Panc1 (cell line): ENCODE measurements around the gene CEPT1. TPM values are rescaled to one million over a fixed set of nuclear protein-coding genes. Genes with fewer than 3 reads are reported as not detected.

Source experiments
- ATAC-seq: fragments of 200-7000 bp; cut with Tn5 transposase; 2 replicates; pipeline ENCODE4 v1.9.1; 2020; ENCODE audit warnings: mild to moderate bottlenecking, moderate library complexity
- BruUV-seq: library from RNA; stranded (reverse); fragments of 400-500 nt; replicated peaks from 2 replicates; lab custom pipeline; 2021; lab: Mats Ljungman, UMichigan
- CTCF ChIA-PET: fragments of 300-600 bp; sonication (Branson Sonifier 250); formaldehyde crosslinking; loops from one replicate; lab custom pipeline; 2022; ENCODE audit warnings: antibody characterized with exemption; lab: Charles Lee
- POLR2A ChIA-PET: fragments of 300-600 bp; sonication (Branson Sonifier 250); formaldehyde crosslinking; loops from one replicate; lab custom pipeline; 2022; ENCODE audit warnings: antibody characterized with exemption; lab: Charles Lee
- DNase-seq: peaks from one replicate; pipeline ENCODE4 v3.0.0-alpha.2; 2010; ENCODE audit warnings: low read depth, low spot score
- H3K27ac ChIP-seq: 2 replicates; pipeline ENCODE4 v1.5.1; 2011; ENCODE audit warnings: mild to moderate bottlenecking, low read length, inconsistent platforms
- H3K27me3 ChIP-seq: fragments of 200-500 bp; sonication (Bioruptor generic); 2 replicates; pipeline ENCODE4 v1.6.0; 2014; ENCODE audit warnings: low read length, inconsistent platforms; ENCODE audit not compliant: control insufficient read depth, insufficient read depth
- H3K36me3 ChIP-seq: fragments of 200-500 bp; sonication (Bioruptor generic); 2 replicates; pipeline ENCODE4 v1.5.1; 2014; ENCODE audit warnings: inconsistent platforms, mild to moderate bottlenecking, low read length, moderate library complexity; ENCODE audit not compliant: control insufficient read depth, insufficient read depth
- H3K4me1 ChIP-seq: 2 replicates; pipeline ENCODE4 v1.5.1; 2011; ENCODE audit warnings: inconsistent platforms, mild to moderate bottlenecking, low read length, moderate library complexity; ENCODE audit not compliant: control insufficient read depth, insufficient read depth
- H3K4me3 ChIP-seq, 2 experiments: 2 replicates each; pipeline ENCODE4 v1.5.1; 2011 to 2012; ENCODE audit warnings: low read depth in 2 of 2, low read length in 2 of 2, mild to moderate bottlenecking in 2 of 2, inconsistent platforms in 1 of 2, moderate library complexity in 1 of 2
- H3K9me3 ChIP-seq: fragments of 200-500 bp; sonication (Bioruptor generic); 2 replicates; pipeline ENCODE4 v1.5.1; 2014; ENCODE audit warnings: low read depth, mild to moderate bottlenecking, inconsistent platforms, low read length, moderate library complexity; ENCODE audit not compliant: control insufficient read depth, insufficient read depth
- CTCF ChIP-seq: fragments of 450-650 bp; IDR thresholded peaks from 2 replicates; pipeline ENCODE4 v1.5.1; 2017; ENCODE audit warnings: mild to moderate bottlenecking
- POLR2AphosphoS5 ChIP-seq: IDR thresholded peaks from 2 replicates; pipeline ENCODE4 v1.6.1; 2012; ENCODE audit warnings: mild to moderate bottlenecking, low read depth, low read length, moderate library complexity
- REST ChIP-seq, 2 experiments: IDR thresholded peaks; 2 replicates each; pipeline ENCODE4 v1.6.1; 2011 to 2012; ENCODE audit warnings: low read depth in 2 of 2, control low read depth in 1 of 2, low read length in 1 of 2, mild to moderate bottlenecking in 1 of 2, moderate library complexity in 1 of 2; ENCODE audit not compliant: insufficient read depth in 1 of 2
- SIN3A ChIP-seq: IDR thresholded peaks from 2 replicates; pipeline ENCODE4 v1.6.1; 2012; ENCODE audit warnings: low read depth, mild to moderate bottlenecking, low read length, moderate library complexity, borderline replicate concordance; ENCODE audit not compliant: insufficient read depth
- TCF7L2 ChIP-seq: IDR thresholded peaks from 2 replicates; pipeline ENCODE4 v1.6.1; 2011; ENCODE audit warnings: mild to moderate bottlenecking, low read depth, low read length, inconsistent platforms
- in situ Hi-C: cut with HindIII; loops from 2 replicates; pipeline ENCODE4 v1.10.0; 2016; ENCODE audit warnings: low sequenced_read_pairs, low pct_unique_long_range_greater_than_20kb
- intact Hi-C: fragments of 100-400 bp; cut with micrococcal nuclease; formaldehyde crosslinking; loops from one replicate; pipeline ENCODE4 v1.10.0; 2022; ENCODE audit not compliant: unreplicated experiment
- total RNA-seq: library from RNA; stranded (reverse); gene quantifications from one replicate; pipeline ENCODE4 v1.2.1, GENCODE V29; 2021; ENCODE audit not compliant: unreplicated experiment

The CEPT1 gene
- total RNA-seq, 1 experiment from 2014 or later = 21.9 TPM

- intact Hi-C loops (no loop called here), in situ Hi-C loops (no loop called here)
- no TSS peak for BruUV-seq
- POLR2A ChIA-PET = no interaction called here
- peaks cover under 1% of the 10 kb centered on the region; the same call in 1 of the 2 replicates for H3K4me1 ChIP-seq
- no peak overlapping the region for H3K27ac ChIP-seq
- CTCF ChIA-PET = no interaction called here
- H3K9me3 ChIP-seq = no peaks in the 10 kb centered on the region
- H3K4me3 ChIP-seq = no peak overlapping the region
- TF ChIP-seq REST (IDR thresholded peaks at IDR 0.05; ENCODE audit: insufficient read depth in 1 of 2, low read depth in 2 of 2, low read length in 1 of 2) (no peak), POLR2AphosphoS5 (no peak), SIN3A (no peak), TCF7L2 (no peak), CTCF (no peak)
- DNase-seq (no peak), ATAC-seq (no peak)
- no peaks in the 10 kb centered on the region for H3K36me3 ChIP-seq
- H3K27me3 ChIP-seq = no peaks in the 10 kb centered on the region
Measured at GRCh38 chr1:111217183-111217910, 77.3 kb downstream of the CEPT1 start.

- H3K36me3 ChIP-seq = no peaks in the 10 kb centered on the region
- ChIA-PET POLR2A (no interaction called here), CTCF (no interaction called here)
- no peaks in the 10 kb centered on the region for H3K27me3 ChIP-seq
- no peak for ATAC-seq
- in situ Hi-C loops = no loop called here
- no TSS peak for BruUV-seq
- TF ChIP-seq REST (IDR thresholded peaks at IDR 0.05; ENCODE audit: insufficient read depth in 1 of 2, low read depth in 2 of 2, low read length in 1 of 2) = no peak
- no peak for TF ChIP-seq SIN3A
- TF ChIP-seq TCF7L2 = no peak
- TF ChIP-seq CTCF = no peak
- no peak for TF ChIP-seq POLR2AphosphoS5
- no peak overlapping the region for H3K27ac ChIP-seq
- intact Hi-C loops = no loop called here
- DNase-seq = no peak
- H3K4me1 ChIP-seq = peaks cover 3% of the 10 kb centered on the region; the same call in 1 of the 2 replicates
- H3K4me3 ChIP-seq = no peak overlapping the region
- no peaks in the 10 kb centered on the region for H3K9me3 ChIP-seq
Measured at GRCh38 chr1:111218701-111219556, 78.9 kb downstream of the CEPT1 start.
